HEK293T (cell line): ENCODE measurements around the gene TBC1D1.

Experiments used
- CTCF ChIA-PET: fragments of 350-600 bp; formaldehyde crosslinking; extraction: SDS; loops from one replicate; lab custom pipeline; 2021; ENCODE audit warnings: antibody characterized with exemption, inconsistent platforms; lab: Yijun Ruan, JAX
- POLR2A ChIA-PET: fragments of 350-600 bp; formaldehyde crosslinking; extraction: SDS; loops from one replicate; lab custom pipeline; 2020; ENCODE audit warnings: antibody characterized with exemption, inconsistent platforms; lab: Yijun Ruan, JAX
- DNase-seq: peaks from one replicate; pipeline ENCODE4 v3.0.0; 2012; ENCODE audit warnings: mixed read lengths; ENCODE audit errors: extremely low spot score
- ARNT ChIP-seq: fragments of 450-650 bp; IDR thresholded peaks from 2 replicates; pipeline ENCODE4 v1.6.1; 2017; ENCODE audit warnings: mild to moderate bottlenecking
- BHLHE40 ChIP-seq: fragments of 450-650 bp; IDR thresholded peaks from 2 replicates; pipeline ENCODE4 v1.6.1; 2016; ENCODE audit warnings: mild to moderate bottlenecking, moderate library complexity, borderline replicate concordance
- CTBP1 ChIP-seq: fragments of 450-650 bp; IDR thresholded peaks from 2 replicates; pipeline ENCODE4 v1.6.1; 2016; ENCODE audit warnings: borderline replicate concordance
- ELF4 ChIP-seq: fragments of 450-650 bp; IDR thresholded peaks from 2 replicates; pipeline ENCODE4 v1.6.1; 2017; ENCODE audit warnings: antibody characterized with exemption
- FOXA1 ChIP-seq: fragments of 450-650 bp; IDR thresholded peaks from 2 replicates; pipeline ENCODE4 v1.6.1; 2016; ENCODE audit warnings: mild to moderate bottlenecking
- FOXK2 ChIP-seq: fragments of 450-650 bp; IDR thresholded peaks from 2 replicates; pipeline ENCODE4 v1.6.1; 2016; ENCODE audit warnings: mild to moderate bottlenecking
- FOXM1 ChIP-seq: fragments of 450-650 bp; IDR thresholded peaks from 2 replicates; pipeline ENCODE4 v1.6.1; 2017; ENCODE audit warnings: mild to moderate bottlenecking, borderline replicate concordance
- HDGF ChIP-seq: fragments of 450-650 bp; IDR thresholded peaks from 2 replicates; pipeline ENCODE4 v1.6.1; 2017; ENCODE audit warnings: antibody characterized with exemption, borderline replicate concordance
- L3MBTL2 ChIP-seq: fragments of 450-650 bp; conservative IDR thresholded peaks from 2 replicates; pipeline ENCODE4 v1.6.1; 2016; ENCODE audit warnings: mild to moderate bottlenecking
- LEF1 ChIP-seq: fragments of 450-650 bp; IDR thresholded peaks from 2 replicates; pipeline ENCODE4 v1.6.1; 2017; ENCODE audit warnings: mild to moderate bottlenecking, borderline replicate concordance
- NFRKB ChIP-seq: fragments of 450-650 bp; IDR thresholded peaks from 2 replicates; pipeline ENCODE4 v1.6.1; 2016; ENCODE audit warnings: mild to moderate bottlenecking, moderate library complexity
- SP1 ChIP-seq: fragments of 450-650 bp; IDR thresholded peaks from 2 replicates; pipeline ENCODE4 v1.6.1; 2017
- SUZ12 ChIP-seq: fragments of 450-650 bp; IDR thresholded peaks from 2 replicates; pipeline ENCODE4 v1.6.1; 2016; ENCODE audit warnings: mild to moderate bottlenecking
- TARDBP ChIP-seq: fragments of 450-650 bp; IDR thresholded peaks from 2 replicates; pipeline ENCODE4 v1.6.1; 2016
- ZNF384 ChIP-seq: fragments of 450-650 bp; IDR thresholded peaks from 2 replicates; pipeline ENCODE4 v1.6.1; 2016
- TF ChIP-seq, protein P1 (sequence below): fragments of 450-650 bp; IDR thresholded peaks from 2 replicates; pipeline ENCODE4 v1.6.1; 2016

Gene TBC1D1

DNA sequence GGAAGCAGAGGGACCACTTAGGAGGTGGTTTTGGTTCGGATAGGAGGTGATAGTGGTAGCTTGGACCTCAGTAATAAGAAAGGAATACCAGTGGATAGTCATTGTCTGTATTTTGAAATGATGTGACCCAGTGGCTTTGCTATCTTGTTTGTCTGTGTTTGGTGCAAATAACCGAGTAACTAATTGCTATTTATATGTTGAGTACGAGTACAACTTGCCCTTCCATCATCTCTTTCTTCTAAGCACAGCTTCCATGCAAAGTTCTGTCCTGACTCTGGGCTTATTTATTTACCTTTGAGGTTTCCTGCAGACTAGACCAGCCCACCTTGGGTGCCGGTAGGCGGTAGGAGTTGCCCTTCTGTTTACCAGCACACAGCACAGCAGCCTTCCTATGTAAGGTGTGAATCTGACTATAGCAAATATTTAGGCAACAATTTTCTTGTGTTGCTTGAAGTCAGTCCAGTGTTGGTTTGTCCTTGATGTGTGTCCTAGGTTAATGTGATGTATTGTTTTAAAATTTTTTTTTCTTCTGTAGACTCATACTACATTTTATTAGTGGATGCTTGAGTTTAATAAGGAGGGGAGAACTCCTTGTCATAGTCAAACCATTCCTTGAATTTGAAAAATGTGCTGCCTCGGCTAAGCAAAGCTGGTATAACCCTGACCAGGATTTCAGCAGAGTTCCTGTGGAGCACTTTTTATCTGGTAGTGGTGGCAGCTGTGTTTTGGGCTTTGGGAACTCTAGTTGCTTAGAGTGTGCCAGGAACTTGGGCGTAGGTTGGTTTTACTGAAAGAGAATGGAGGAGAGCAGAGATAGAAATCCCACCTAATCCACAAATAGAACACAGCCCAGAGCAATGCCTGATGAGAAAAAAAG is 91.2 kb downstream of the TBC1D1 start:
- no peak for DNase-seq
- ChIA-PET CTCF (no interaction called here), POLR2A (interaction anchor here (0.7 kb wide), 1 partner anchor 14 kb away, joined by 3 read pairs; no protein-coding TSS in a partner anchor)
- TF ChIP-seq SP1 = no peak
- TF ChIP-seq CTBP1 = no peak
- TF ChIP-seq FOXA1 = no peak
- TF ChIP-seq HDGF = no peak
- TF ChIP-seq TARDBP = no peak
- TF ChIP-seq SUZ12 = no peak
- no peak for TF ChIP-seq NFRKB
- no peak for TF ChIP-seq ZNF384
- no peak for TF ChIP-seq LEF1
- TF ChIP-seq ELF4 = no peak
- TF ChIP-seq ARNT = no peak
- no peak for TF ChIP-seq FOXK2
- no peak for TF ChIP-seq FOXM1
- no peak for TF ChIP-seq L3MBTL2
- TF ChIP-seq, protein P1, sequence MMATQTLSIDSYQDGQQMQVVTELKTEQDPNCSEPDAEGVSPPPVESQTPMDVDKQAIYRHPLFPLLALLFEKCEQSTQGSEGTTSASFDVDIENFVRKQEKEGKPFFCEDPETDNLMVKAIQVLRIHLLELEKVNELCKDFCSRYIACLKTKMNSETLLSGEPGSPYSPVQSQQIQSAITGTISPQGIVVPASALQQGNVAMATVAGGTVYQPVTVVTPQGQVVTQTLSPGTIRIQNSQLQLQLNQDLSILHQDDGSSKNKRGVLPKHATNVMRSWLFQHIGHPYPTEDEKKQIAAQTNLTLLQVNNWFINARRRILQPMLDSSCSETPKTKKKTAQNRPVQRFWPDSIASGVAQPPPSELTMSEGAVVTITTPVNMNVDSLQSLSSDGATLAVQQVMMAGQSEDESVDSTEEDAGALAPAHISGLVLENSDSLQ = no peak
- TF ChIP-seq BHLHE40 = no peak

DNA sequence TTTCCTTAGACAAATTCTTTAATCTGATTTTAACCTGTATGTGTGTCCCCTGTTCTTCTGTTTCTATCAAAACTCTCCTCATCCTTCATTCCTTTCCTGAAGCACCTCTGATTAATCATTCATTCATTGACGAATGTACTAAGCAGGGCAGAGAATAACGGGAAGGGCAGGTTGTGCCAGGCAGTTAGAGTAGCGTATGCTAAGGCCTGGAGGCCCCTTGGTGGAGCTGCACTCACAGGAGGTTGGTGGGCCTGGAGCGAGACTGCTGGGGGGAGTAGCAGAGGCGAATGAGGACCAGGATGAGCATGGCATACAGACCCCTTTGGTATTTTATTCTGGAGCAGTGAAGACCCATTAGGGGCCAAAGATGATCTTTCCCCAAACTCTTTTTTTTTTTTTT is 91.9 kb downstream of the TBC1D1 start:
- POLR2A ChIA-PET = no interaction called here
- DNase-seq = no peak
- CTCF ChIA-PET = no interaction called here
- TF ChIP-seq TARDBP (no peak), SUZ12 (no peak), ARNT (no peak), SP1 (no peak), CTBP1 (no peak), NFRKB (no peak), BHLHE40 (no peak)

DNA sequence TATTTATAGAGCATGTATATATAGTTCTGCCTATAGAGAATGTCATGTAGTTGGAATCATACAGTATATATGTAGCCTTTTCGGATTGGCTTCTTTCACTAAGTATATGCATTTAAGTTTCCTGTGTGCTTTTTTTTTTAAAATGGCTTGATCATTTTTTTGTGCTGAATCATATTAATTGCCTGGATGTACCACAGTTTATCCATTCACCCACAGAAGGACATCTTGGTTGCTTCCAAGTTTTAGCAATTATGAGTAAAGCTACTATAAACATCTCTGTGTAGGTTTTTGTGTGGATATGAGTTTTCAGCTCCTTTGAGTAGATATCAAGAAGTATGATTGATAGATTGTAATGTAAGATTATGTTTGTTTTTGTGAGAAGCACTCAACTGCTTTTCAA is 93.1 kb downstream of the TBC1D1 start:
- CTCF ChIA-PET = no interaction called here
- TF ChIP-seq LEF1 (no peak), FOXK2 (no peak), NFRKB (no peak), SUZ12 (no peak), L3MBTL2 (no peak), ZNF384 (no peak), FOXM1 (no peak), SP1 (no peak), CTBP1 (no peak)
- TF ChIP-seq, protein P1 = no peak
- POLR2A ChIA-PET = no interaction called here
- no peak for DNase-seq

DNA sequence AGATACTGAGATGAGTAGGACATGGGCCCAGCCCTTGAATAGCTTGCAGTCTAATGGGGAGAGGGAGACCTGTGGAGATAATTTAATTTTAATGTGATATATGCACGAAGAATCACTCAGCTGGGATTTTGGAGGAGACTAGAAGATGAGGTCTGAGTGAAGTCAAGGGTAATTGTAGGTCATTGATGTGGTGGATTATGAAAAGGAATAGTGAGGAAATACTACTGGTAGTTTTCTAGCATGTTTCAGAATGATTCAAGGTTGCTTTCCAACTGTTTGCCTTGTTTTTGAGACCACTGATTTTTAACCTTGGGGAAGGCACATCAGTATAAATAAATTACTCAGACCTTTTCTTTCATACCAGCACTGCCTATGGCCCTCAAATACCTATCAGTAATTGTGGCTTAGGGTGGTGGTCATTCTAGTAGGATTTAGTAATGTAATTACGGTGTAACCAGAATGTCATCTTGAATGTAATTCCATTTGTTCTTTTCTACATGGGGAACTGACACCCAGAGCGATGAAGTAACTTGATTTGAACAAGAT is 94.9 kb downstream of the TBC1D1 start:
- CTCF ChIA-PET = no interaction called here
- no peak for TF ChIP-seq LEF1
- TF ChIP-seq HDGF = no peak
- TF ChIP-seq, protein P1 = no peak
- POLR2A ChIA-PET = no interaction called here
- no peak for DNase-seq

DNA sequence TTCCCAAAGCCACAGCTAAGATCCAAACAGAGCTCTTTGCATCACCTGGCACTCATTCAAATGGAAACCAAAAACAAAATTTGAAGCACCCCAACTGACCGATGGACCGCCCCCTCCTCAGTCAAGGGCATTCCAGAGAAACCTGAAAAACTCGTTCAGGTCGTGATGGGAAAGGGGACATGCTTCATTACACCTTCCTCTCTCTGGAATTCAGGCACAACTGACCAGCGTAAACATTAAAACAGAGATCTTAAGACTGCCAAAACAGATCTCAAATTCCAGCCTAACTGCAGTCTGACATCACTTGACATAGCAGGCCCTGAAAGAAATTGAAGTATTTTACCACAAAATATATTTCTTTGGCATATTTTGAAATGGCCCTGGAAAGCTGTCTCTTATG is 97.8 kb downstream of the TBC1D1 start:
- ChIA-PET CTCF (no interaction called here), POLR2A (no interaction called here)
- DNase-seq = no peak
- no peak for TF ChIP-seq HDGF
- TF ChIP-seq LEF1 = no peak
- TF ChIP-seq ELF4 = no peak
- TF ChIP-seq FOXA1 = no peak
- no peak for TF ChIP-seq NFRKB
- TF ChIP-seq BHLHE40 = no peak
- TF ChIP-seq ARNT = no peak
- no peak for TF ChIP-seq ZNF384
- TF ChIP-seq TARDBP = no peak
- TF ChIP-seq L3MBTL2 = no peak
- TF ChIP-seq, protein P1 = no peak
- TF ChIP-seq FOXK2 = no peak
- no peak for TF ChIP-seq SP1
